HG03280 (cell line): Measurements from ENCODE around the gene SETD1B.
"Not testable (repeated sequence)": the region's sequence is repeated elsewhere in the genome, so short reads cannot be mapped to it uniquely, and the experiment has no call there.

ENCODE experiments used
- ATAC-seq: cut with Tn5 transposase; IDR thresholded peaks from one replicate; pipeline ENCODE4 v1.9.1; 2021; ENCODE audit warnings: mild to moderate bottlenecking, moderate library complexity; ENCODE audit not compliant: unreplicated experiment

SETD1B gene

DNA sequence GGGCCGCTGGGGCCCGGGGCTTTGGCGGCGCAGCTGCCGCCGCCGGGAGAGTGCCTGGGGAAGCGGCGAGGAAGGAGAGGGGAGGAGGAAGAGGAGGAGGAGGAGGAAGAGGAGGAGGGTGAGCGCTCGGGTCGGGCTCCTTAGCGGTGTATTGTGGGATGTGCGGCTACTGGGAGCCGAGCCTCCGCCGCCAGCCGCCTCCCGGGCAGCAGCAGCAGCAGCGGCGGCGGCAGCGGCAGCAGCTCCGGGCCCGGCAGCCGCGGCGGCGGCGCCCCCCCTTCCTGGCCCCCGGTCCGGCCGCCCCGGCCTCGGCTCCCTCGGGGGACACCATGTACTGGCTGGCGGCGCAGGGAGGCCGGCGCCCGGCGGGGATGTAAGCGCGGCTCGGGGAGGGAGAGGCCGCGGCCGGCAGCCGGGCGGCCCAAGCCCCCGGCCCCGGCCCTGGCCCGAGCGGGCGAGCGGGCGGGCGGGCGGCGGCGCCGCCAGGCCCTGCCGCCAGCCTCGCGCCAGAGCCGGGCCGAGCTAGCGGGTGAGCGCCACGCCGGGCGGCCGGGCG is at the start of gene SETD1B:
TSS of gene SETD1B (plus strand) at position 149 of the 556 bp plus-strand sequence. CDS start 729 bp downstream, outside the sequence.
- no peak for ATAC-seq

DNA sequence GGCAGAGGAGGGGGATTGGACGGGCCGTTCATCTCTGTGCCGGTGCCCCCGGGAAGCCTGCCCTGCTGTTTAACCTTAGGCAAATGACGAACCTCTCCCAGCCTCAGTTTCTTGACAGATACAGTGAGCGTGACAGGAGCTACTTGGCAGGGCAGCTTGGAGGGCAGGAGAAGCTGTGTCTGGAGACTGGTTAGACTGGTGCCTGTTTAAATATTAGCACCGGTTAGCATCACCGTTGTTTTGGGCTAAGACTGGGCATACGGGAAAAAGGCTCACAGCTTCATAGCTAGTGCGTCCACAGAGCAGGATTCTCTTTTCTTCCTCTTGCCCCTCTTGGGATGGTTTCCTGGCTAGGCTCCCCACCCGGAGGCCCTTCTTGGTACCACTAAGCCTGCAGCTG is 49.0 kb upstream of the SETD1B start:
- ATAC-seq: no peak

DNA sequence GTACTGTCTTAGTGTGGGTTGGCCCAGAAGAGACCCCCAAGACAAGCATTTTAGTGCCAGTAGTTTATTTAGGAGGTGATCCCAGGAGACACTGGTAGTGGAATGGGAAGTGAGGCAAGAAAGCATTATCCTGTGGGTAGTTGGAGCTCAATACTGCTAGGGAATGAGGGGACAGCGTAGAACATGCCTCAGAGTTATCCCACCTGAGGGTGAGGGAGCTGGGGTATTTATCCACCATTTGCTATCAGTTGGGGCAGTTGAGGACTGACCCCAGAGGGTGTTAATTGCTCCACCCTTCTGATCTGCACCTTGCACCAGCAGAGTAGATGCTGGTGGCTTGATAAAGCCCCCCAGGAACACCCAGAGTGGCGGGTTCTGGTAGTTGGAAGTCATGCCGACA is 48.2 kb upstream of the SETD1B start:
- no peak for ATAC-seq

DNA sequence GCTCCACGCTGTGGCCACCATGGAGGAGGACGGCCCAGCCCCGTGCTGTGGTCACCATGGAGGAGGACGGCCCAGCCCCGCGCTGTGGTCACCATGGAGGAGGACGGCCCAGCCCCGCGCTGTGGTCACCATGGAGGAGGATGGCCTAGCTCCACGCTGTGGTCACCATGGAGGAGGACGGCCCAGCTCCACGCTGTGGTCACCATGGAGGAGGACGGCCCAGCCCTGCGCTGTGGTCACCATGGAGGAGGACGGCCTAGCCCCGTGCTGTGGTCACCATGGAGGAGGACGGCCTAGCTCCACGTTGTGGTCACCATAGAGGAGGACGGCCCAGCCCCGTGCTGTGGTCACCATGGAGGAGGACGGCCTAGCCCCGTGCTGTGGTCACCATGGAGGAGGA is 45.3 kb upstream of the SETD1B start:
- ATAC-seq: not testable (repeated sequence)

DNA sequence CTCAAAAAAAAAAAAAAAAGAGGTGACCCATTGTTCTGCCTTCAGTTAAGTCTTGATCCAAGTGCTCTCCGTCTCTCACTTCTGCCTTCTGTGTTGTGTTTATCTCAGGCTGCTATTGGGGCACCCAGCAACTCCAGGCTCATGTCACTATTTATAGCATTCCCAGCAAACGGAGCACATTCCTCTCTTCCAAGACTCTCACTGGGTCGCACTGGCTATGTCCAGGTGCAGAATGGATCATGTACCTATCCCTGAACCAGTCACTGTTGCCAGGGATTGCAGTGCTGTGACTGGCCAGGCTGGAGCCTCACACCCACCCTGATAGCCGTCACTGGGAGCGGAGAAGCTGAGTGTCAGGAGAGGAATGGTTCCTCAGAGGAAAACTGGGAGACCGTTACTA is 41.5 kb upstream of the SETD1B start:
- ATAC-seq: no peak

DNA sequence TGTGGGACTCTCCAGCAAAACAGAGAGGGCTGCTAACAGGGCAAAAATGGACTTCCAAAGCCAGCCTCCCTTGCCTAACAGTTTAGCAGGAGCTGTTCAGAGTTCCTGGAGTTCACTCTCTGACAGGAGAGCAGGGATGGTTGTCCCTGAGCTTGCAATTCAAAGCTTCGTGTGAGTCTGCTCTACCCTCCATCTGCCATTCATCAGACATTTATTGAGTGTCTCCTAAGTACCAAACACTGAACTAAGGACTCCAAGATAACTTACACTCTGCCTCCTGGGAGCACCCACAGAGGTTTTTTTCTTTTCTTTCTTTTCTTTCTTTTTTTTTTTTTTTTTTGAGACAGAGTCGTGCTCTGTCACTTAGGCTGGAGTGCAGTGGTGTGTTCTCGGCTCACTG is 39.0 kb upstream of the SETD1B start:
- no peak for ATAC-seq

DNA sequence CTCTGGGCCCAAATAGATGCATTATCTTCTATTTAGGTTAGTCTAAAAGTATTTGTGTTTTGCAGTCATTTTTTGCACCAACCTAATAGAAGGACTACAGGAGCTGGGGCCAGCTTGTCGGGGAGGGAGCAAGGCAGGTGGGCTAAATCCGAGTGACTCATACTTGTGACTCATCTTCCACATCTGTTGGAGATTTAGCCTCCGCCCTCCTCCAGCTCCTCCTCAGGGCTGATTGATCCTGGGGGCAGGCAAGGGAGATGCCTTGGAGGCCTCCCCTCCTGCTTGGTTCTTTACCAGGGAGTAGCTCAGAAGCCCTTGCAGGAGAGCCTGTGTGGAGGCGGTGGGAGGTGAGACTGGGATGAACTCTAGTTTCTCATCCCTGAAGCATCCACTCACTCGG is 38.2 kb upstream of the SETD1B start:
- ATAC-seq: no peak

DNA sequence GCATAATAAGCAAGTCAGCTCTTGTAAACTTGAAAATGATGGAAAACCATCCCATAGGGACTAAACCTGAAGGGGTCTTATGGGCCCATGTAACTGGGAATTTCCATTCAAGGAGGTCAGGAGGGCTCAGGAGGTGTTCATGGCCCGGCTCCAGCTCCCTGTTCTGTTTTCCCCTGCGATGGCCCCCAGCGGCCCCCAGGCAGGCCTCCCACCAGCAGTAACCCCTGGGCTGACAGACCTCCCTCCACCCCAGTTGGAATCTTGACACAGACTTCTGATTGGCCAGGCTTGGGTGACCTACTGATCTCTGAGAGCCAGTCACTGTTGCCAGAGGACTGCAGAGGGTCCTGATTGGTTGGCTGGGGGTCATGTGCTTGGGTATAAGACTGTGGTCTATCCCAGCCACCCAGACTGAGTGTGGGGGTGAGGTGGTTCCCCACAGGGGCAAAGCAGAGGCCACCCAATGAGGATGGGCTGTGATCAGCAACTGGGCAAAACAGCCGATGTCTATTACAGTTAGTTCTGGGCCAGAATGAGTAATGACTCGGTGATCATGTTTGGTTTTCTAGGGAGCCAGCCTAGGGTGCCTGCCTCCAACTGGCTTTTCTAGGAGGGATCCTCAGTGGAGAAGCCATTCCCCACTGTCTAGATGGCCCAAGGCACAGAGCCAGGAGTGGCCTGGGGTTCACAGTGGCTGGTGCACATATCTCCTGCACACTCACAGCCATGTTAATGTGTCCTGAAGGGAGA is 37.3 kb upstream of the SETD1B start:
- ATAC-seq: no peak

DNA sequence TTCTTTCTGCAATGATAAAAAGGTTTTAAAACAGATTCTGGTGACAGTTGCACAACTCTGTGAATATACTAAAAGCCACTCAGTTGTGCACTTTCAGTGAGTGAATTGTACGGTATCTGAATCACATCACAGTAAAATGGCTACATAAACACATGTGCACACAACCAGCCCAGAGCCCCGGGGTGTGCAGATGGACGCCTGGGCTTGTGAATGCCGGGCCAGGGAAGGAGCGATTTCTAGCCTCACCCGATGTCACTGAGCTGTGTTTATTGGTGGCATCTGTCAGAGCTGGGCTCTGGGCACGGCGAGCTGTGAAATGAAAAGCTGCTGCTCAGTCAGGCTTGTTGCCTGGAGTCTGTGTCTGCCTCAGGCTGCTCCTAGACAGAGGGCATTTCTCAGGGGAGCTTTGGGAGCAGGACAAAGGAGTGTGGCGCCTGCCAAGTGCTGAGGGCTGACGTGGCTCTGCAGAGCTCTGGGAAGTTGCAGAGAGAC is 36.2 kb upstream of the SETD1B start:
- ATAC-seq: no peak

DNA sequence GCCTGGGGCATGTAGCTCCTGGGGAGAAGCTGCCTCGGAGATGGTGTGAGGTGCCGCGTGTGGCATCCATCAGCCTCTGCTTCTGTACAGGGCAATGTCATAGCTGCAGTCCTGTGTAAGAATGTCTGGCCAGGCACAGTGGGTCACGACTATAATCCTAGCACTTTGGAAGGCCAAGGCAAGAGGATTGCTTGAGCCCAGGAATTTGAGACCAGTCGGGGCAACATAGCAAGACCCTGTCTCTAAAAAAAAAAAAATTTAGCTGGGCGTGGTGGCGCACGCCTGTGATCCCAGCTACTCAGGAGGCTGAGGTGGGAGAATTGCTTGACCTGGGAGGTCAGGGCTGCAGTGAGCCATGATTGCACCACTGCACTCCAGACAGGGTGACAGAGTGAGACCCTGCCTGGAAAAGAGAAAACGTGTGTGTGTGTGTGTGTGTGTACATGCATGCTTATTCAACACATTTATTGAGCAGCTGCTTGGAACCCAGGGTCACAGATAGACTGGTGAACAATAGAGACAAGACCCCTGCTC is 34.4 kb upstream of the SETD1B start:
- no peak for ATAC-seq

DNA sequence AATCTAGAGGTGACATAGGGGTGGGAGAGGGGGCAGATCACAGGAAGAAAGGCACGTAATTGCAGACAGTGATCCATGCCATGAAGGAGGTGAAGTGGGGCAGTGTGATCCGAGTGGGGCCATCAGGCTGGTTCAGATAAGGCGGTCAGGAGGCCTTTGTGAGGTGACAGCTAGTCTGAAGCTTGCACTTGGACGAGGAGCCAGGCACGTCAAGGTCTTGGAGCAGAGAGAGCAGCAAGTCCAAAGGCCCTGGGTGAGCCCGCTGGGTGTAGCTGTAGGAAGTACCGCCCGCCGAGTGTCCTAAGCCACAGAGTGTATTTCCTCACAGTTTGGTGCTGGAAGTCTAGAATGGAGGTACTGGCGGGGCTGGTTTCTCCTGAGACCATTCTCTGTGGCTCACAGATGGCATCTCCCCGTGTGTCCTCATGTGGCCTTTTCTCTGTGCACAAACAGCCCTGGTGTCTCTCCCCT is 33.9 kb upstream of the SETD1B start:
- ATAC-seq: no peak

DNA sequence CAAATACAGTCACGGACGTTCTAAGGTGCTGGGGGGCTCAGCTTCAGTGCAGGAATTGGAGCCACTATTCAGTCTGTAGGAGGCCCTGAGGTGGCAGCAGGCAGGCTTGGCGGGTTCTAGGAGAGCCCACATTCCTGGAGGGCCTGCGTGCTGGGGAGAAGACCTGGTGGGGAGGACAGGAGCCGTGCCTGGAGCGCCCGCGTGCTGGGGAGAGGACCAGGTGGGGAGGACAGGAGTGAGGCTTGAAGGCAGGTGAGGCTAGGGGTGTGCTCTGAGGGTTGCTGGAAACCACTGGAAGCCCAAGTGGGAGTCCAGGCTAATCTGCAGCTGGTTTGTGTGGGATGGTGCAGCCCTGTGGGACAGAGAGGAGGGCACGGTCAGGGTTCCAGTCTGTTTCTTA is 33.4 kb upstream of the SETD1B start:
- no peak for ATAC-seq

DNA sequence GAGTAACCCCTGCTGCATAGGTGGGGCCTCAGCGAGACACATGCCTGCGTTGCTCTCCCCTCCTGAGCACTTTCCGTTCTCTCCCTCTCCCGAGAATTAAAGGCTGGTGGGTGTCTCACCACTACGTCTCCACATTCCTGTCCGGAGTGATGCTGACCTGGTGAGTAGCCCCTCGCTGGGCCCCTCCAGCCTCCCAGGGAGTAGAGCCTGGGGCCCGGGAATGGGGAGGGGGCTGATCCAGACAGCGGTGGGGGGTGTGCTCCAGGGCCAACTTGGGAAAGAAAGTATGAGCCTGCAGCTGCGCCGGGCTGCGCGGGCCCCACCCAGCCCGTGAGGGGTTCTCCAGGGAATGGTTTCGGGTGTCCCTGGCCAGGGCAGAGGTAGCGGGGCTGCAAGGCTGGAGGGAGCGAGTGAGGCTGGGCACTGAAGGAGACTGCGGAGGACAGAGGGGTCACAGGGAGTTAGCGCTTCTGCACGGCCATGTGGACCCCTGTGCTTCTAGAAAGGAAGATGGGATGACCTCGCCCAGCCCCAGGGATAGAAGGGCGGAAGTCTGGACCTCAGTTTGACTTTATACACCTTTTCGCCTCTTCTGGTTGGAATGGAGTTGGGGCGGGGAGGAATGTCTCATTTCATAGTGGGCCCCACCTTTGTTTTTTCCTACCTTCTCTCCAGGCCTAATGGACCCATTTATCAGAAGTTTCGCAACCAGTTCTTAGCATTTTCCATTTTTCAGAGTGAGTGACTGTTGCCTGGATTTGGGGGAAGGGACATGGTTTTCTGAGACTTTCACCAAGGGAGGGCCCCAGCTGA is 32.8 kb upstream of the SETD1B start:
- ATAC-seq: no peak

DNA sequence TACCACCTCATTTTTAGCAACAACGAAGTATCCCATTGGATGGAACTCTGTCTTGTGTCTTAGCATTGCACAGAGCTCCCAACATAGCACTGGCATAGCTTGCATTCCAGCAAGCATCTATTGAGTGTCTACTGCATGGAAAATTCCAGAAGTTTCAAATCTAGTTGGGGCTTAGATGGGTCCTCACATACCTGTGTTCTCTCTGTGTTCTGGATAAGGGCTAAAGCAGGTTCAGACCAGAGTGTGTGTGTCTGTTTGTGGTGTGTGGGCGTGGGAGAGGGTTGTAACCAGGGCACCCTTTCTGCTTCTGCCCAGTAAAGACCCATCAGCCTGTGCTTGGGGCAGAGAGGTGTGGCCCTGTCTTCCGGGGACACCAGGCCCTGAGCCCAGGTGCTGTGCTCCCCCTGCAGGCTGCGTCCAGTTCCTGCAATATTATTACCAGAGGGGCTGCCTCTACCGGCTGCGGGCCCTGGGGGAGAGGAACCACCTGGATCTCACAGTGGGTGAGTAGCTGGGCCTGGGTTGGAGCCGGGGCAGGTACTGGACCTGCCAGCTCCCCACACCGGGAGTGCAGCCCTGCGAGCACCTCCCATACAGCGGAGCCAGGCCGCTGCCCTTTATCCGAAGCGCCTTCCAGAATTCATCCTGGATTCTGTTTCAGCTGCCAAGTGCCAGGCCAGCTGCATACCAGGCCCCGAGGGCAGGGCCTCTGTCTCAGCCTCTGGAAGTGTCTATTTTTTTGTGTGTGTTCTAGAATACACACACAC is 30.6 kb upstream of the SETD1B start:
- peak; percentile 85 for ATAC-seq

DNA sequence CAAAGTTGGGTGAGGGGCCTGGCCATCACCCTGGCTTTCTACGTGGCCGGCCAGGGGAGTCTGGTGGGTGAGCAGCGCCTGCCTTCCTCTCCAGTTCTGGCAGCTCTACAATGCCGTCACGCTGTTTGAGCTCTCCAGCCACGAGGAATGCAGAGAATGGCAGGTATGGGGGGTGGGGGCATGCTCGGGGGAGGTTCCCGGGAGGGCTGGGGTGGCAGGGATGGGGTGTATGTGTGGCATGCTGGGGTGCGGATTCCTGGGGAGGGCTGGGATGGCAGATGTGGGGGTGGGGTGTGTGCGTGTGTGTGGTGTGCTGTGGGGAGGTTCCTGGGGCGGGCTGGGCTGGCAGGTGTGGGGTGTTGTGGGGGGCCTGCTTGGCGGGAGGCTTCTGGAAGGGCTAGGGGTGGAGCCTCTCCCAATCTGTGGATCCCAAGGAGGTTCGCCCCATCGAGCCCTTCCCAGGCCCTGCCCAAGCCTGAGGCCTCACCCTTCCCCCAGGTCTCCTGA is 28.8 kb upstream of the SETD1B start:
- no peak for ATAC-seq

DNA sequence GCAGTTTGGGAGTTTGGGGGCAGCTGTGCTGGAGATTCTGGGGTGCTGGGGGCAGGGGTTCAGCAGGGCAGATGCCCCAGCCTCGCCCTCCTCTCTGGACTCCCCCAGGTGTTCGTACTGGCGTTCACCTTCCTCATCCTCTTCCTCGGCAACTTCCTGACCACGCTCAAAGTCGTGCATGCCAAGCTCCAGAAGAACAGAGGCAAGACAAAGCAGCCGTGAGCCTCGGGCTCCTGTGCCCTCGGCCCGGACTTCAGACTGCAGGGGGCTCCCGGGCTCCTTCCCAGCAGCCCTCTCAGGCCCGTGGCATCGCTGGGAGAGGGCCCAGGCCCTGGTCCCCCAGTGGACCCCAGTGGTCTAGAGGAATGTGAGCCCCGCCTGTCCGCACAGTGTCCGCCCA is 28.3 kb upstream of the SETD1B start:
- ATAC-seq: no peak

DNA sequence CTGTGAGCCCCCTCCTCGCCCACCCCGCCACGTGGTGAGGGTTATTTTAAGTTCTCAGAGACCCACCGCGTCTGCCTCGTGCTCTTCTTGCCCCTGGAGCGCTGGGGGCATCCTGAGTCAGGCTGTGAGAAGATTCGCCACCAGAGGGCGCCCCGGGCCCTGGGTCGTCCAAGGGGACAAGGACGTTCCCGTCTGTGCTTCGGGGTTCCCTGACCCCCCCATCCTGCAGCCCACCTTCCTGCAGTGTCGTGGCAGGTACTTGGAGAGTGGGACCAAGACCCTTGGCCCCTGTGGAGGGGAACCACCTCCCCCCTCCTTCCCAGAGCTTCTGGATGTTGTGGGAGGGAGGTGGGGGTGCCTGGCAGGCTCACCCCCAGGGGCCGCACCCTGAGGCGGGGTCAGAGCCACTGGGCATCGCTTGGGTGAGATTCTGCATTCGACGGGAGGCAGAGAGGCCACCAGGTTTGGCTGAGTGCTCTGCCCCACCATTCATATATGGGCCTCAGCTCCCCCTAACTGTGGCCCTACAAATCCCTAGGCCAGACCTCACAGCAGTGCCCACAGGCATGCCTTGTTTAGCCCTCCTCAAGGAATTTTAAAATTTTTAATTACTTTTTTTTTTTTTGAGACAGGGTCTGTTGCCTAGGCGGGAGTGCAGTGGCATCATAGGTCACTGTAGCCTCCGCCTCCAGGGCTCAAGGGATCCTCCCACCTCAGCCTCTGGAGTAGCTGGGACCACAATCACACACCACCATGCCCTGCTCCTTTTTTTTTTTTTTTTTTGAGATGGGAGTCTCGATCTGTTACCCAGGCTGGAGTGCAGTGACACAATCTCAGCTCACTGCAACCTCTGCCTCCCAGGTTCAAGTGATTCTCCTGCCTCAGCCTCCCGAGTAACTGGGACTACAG is 27.4 kb upstream of the SETD1B start:
- no peak for ATAC-seq

DNA sequence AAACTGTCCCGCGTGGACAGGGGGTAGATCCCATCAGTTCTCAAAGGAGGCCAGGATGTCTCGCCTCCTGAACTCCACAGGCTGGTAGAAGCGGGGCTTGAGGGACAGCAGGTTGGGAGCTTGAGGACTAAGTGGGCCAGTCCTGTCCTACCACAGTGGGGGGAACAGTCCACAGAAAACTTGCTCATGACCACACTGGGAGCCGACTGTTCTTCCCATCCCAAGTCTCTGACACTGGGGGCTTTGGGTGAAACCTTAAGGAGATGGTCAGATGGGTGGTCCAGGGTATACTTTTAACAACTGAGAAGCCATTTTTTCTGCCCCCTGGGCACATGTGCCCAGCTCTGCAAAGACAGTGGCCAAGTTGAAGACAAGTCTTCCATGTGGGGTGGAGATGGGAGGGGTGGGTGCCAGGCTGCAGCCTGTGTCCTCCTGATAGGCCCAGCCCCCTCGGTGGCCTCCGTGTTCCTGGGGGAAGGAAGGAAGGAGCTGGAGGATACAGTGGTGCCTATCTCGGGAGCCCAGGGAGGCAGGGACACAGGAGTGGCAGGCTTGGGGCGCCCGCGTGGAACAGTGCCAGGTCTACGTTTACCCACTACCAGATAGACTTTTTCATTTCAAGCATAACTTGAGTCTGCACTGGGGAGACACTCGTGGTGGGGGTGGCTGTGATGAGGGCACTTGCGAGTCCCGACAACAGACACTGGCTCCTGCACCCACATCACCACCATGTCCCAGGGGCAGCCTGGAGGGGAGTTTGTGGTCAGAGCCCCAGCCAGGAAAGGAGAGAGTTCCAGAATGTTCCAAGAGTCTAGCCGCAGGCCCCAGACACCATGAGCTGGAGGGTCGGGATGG is 25.0 kb upstream of the SETD1B start:
- no peak for ATAC-seq
